GM12864 (cell line): ENCODE results near the gene NXPE4.

Experiments used
- DNase-seq: peaks from one replicate; pipeline ENCODE4 v3.0.0-alpha.2; 2011; ENCODE audit warnings: low read depth
- H3K4me3 ChIP-seq: 2 replicates; pipeline ENCODE4 v1.5.1; 2011; ENCODE audit warnings: mild to moderate bottlenecking, low read depth, low read length, control low read depth
- TF ChIP-seq, protein P1 (sequence below): IDR thresholded peaks from 2 replicates; pipeline ENCODE4 v1.5.1; 2011; ENCODE audit warnings: low read depth, mild to moderate bottlenecking, moderate library complexity, low read length, control low read depth, inconsistent platforms; ENCODE audit errors: missing control alignments

NXPE4 gene

DNA sequence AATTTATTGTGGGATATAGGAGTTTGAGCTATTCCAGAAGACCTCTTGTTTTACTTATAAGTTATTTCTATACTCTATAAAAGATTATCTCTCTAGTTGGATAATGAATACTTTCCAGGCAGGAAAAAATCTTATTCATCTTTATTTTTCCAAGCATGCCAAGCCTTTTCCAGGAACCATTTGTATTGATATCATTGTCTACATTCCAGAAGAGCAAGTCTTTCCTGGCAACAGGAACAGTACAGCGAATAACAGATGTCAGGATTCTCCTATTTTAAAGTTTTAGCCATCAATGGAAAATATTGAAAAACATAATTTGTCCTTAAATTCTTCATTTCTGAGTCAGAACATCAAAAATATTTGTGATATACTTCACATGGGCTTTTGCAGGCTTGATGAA is 30.8 kb downstream of the NXPE4 start:
- no peak overlapping the region for H3K4me3 ChIP-seq
- TF ChIP-seq, protein P1, sequence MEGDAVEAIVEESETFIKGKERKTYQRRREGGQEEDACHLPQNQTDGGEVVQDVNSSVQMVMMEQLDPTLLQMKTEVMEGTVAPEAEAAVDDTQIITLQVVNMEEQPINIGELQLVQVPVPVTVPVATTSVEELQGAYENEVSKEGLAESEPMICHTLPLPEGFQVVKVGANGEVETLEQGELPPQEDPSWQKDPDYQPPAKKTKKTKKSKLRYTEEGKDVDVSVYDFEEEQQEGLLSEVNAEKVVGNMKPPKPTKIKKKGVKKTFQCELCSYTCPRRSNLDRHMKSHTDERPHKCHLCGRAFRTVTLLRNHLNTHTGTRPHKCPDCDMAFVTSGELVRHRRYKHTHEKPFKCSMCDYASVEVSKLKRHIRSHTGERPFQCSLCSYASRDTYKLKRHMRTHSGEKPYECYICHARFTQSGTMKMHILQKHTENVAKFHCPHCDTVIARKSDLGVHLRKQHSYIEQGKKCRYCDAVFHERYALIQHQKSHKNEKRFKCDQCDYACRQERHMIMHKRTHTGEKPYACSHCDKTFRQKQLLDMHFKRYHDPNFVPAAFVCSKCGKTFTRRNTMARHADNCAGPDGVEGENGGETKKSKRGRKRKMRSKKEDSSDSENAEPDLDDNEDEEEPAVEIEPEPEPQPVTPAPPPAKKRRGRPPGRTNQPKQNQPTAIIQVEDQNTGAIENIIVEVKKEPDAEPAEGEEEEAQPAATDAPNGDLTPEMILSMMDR: no peak
- DNase-seq: no peak

DNA sequence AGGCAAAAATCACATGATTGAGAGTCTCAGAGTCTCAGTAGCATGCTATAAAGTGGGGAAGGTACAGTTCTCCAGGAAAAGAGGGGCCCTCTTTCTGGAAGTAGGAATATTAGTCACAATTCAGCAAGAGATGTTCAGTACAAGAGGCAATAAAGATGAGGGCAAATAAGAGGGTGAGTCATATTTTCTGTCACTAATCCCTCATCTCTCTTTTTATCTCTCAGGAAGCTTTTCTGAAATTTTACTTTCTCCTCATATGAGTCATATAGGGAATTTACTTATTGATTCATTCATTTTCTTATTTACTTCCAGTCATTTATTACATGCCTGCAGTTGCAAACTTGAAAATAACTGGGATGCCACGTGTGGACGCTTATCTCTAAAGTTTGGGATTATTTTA is 32.5 kb downstream of the NXPE4 start:
- TF ChIP-seq, protein P1: no peak
- DNase-seq: no peak
- H3K4me3 ChIP-seq: no peak overlapping the region

DNA sequence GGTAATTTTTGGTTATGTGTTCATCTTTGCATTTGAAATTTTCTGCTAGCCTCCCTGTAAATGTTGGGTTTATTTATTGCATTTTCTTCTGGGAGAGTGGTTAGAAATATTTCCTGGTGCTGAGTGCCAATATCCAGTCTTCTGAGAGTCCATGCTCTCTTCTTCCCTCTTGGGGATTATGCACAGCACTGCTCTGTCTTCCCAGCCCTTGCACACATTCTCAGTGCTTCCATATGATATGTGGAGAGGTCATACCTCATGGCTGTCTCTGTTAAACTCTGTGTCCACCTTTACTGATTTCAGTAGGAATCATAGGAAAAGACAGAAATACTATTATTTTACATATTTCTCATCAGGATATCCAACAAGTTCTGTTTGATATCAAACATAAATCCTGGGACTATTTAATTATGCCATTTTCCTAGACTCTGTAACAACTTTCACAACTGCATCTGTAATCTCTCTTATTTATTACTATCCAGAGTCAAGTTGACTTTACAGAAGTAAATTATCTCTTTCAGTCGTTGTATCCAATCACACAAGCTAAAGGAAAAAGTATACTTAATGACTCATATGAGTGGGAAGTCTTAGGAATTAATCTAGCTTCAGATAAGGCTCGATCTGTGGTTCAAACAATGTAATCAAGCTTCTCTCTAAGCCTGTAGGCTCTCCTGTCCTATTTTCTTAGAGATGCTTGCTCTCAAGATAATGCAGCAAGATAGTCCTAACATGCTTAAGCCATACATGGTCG is 33.2 kb downstream of the NXPE4 start:
- TF ChIP-seq, protein P1: no peak
- H3K4me3 ChIP-seq: no peak overlapping the region
- no peak for DNase-seq

DNA sequence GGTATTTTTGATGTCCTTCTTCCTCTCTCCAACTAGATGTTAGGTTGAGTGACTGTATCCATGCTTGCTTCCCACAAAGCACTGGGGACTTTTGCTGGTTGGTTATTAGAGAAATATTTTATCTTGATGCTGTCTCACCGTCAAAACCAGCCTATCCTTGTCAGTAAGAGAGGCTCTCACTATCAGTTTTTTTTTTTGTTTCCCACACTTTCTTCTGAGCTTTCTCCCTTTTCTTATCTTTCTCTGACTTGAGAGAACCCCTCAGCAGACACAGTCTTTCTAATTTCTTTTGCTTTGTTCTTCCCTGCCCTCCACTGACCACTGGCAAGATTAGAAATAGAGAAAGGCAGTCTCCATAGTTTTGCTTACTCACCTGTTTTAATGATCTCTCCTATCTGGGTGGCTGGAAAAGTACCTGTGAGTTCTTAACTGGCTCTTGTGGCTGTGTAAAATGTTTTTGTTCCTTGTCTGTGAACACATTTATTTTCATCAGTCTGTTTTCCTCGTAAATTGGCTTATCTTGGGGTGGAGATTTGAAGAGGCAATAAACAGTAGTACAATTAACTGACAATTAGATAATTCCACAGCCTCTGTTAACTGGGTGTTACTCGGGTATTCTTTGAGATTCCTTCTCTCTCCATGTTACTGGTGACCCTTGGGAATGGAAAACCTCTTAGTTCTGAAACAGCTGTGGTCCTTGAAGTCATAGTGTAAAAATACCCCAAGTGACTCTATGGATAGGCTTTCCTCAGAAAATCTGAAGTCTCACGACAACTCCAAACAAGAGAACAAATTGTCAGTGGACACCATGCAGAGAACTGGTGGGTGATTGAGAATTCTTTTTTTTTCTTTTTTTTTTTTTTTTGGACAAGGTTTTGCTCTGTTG is 35.9 kb downstream of the NXPE4 start, which contains the start of gene NXPE1:
NXPE1 (minus strand) TSS at position 457 of the 886 bp plus-strand sequence. CDS start 8,680 bp downstream, outside the sequence.
- no peak within 1 kb of the TSS for H3K4me3 ChIP-seq
- TF ChIP-seq, protein P1: no peak
- DNase-seq: no peak

DNA sequence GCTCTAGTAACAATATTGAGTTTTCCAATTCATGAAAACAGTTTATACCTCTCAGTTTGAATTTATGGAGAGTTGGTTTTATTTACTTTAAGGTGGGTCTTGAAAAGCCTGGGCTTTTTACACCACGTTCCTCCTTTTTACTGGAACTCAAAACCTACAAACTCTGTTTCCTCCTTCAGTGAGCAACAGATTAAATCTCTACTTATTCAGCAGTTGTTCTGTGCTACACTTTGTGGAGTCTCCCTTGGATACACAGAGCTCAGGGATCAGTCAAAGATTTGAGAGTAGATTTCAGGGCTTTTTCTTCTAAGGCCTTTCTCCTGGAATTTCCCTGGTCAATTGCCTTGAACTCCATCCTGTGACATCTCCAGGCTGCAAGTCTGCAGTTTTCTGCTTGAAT is 39.5 kb downstream of the NXPE4 start:
- H3K4me3 ChIP-seq: no peak overlapping the region
- DNase-seq: no peak
- TF ChIP-seq, protein P1: no peak

DNA sequence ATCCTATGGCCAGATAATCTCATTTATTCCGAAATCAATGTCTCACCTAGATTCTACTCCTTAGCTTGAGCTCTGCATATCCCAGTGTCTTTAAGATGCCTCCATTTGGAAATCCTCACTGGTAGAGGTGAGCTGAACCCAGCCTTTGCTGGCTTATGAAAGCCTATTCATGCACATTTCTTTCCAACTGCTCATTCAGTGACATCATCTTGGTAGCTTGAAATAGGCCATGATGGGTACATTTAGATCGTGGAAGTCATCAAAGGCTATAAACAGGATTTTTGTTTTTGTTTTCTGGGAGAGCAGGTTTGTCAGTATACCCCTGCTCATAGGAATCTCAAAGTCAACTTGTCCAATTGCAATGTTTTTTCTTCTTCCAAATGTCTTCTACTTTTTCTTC is 41.9 kb downstream of the NXPE4 start:
- DNase-seq: no peak
- H3K4me3 ChIP-seq: no peak overlapping the region
- TF ChIP-seq, protein P1: no peak
